Neural progenitor cell (in vitro differentiated cells): ENCODE results near the gene DCHS1. TPM values are rescaled to one million over a fixed set of nuclear protein-coding genes. Genes with fewer than 3 reads are reported as not detected.

ENCODE experiments used
- DNase-seq: peaks from one replicate; pipeline ENCODE4 v3.0.0-alpha.2; 2016; ENCODE audit warnings: low spot score
- H2AFZ ChIP-seq: fragments of 200-600 bp; sonication (generic); replicated peaks from 2 replicates; pipeline ENCODE4 v1.6.1; 2016; ENCODE audit warnings: antibody characterized with exemption
- H3F3A ChIP-seq: fragments of 200-600 bp; sonication (generic); 2 replicates; pipeline ENCODE4 v1.6.1; 2016; ENCODE audit warnings: antibody characterized with exemption, low read depth
- H3K27ac ChIP-seq: fragments of 200-600 bp; sonication (generic); 2 replicates; pipeline ENCODE4 v1.5.1; 2016; ENCODE audit warnings: mild to moderate bottlenecking
- H3K27me3 ChIP-seq: fragments of 200-600 bp; sonication (generic); 2 replicates; pipeline ENCODE4 v1.6.1; 2016; ENCODE audit warnings: mild to moderate bottlenecking, moderate library complexity
- H3K36me3 ChIP-seq: fragments of 200-600 bp; sonication (generic); 2 replicates; pipeline ENCODE4 v1.5.1; 2016
- H3K4me1 ChIP-seq: fragments of 200-600 bp; sonication (generic); 2 replicates; pipeline ENCODE4 v1.6.1; 2016; ENCODE audit warnings: mixed run types
- H3K4me2 ChIP-seq: fragments of 200-600 bp; sonication (generic); 2 replicates; pipeline ENCODE4 v1.6.1; 2016
- H3K4me3 ChIP-seq: fragments of 200-600 bp; sonication (generic); 2 replicates; pipeline ENCODE4 v1.5.1; 2016
- H3K79me2 ChIP-seq: fragments of 200-600 bp; sonication (generic); 2 replicates; pipeline ENCODE4 v1.6.1; 2016; ENCODE audit warnings: low read depth
- H3K9ac ChIP-seq: fragments of 200-600 bp; sonication (generic); 2 replicates; pipeline ENCODE4 v1.6.1; 2016
- H3K9me3 ChIP-seq: fragments of 200-600 bp; sonication (generic); 2 replicates; pipeline ENCODE4 v1.5.1; 2016; ENCODE audit warnings: low read depth
- H4K20me1 ChIP-seq: fragments of 200-600 bp; sonication (generic); 2 replicates; pipeline ENCODE4 v1.6.1; 2016; ENCODE audit warnings: low read depth
- H3K27ac Mint-ChIP-seq: 3 replicates; pipeline ENCODE4 v1.8.0; 2021; ENCODE audit warnings: mixed read lengths
- H3K27me3 Mint-ChIP-seq: 2 replicates; pipeline ENCODE4 v1.8.0; 2022; ENCODE audit warnings: low read depth, mild to moderate bottlenecking, inconsistent platforms, moderate library complexity, mixed read lengths; ENCODE audit not compliant: insufficient read depth
- H3K36me3 Mint-ChIP-seq: 3 replicates; pipeline ENCODE4 v1.8.0; 2021; ENCODE audit warnings: mixed read lengths
- H3K4me1 Mint-ChIP-seq: 3 replicates; pipeline ENCODE4 v1.8.0; 2021; ENCODE audit warnings: mixed read lengths
- H3K4me3 Mint-ChIP-seq: 3 replicates; pipeline ENCODE4 v1.8.0; 2021; ENCODE audit warnings: mild to moderate bottlenecking, moderate library complexity, mixed read lengths
- H3K9me3 Mint-ChIP-seq: 3 replicates; pipeline ENCODE4 v1.8.0; 2020; ENCODE audit warnings: mixed read lengths
- CTCF ChIP-seq: fragments of 200-600 bp; sonication (generic); IDR thresholded peaks from 2 replicates; pipeline ENCODE4 v1.5.1; 2017; ENCODE audit warnings: antibody characterized with exemption, mild to moderate bottlenecking
- EZH2 ChIP-seq: fragments of 200-600 bp; sonication (generic); IDR thresholded peaks from 2 replicates; pipeline ENCODE4 v1.6.1; 2017; ENCODE audit warnings: antibody characterized with exemption, mild to moderate bottlenecking, moderate library complexity
- EZH2phosphoT487 ChIP-seq: fragments of 200-600 bp; sonication (generic); IDR thresholded peaks from 2 replicates; pipeline ENCODE4 v1.6.1; 2017; ENCODE audit warnings: antibody characterized with exemption
- total RNA-seq: library from RNA; depleted of rRNA; stranded (reverse); fragments of >200 nt; gene quantifications from 2 replicates; pipeline ENCODE4 v1.2.3, GENCODE V29; 2015; ENCODE audit warnings: low replicate concordance

DCHS1 gene
- total RNA-seq, 1 donor from 2014 or later: 4.5 TPM

GRCh38 chr11:6628526-6628925 lies 27.1 kb downstream of the DCHS1 start:
- H3K9me3 ChIP-seq: no peaks in the 10 kb centered on the region

GRCh38 chr11:6627762-6628241 lies 27.8 kb downstream of the DCHS1 start:
- H3K4me3 ChIP-seq: no peak overlapping the region
- TF ChIP-seq EZH2: no peak
- no peak for TF ChIP-seq CTCF
- TF ChIP-seq EZH2phosphoT487: no peak
- H3K79me2 ChIP-seq: no peaks in the 10 kb centered on the region
- peaks cover 4% of the 10 kb centered on the region for H4K20me1 ChIP-seq
- H3K9me3 ChIP-seq: no peaks in the 10 kb centered on the region
- peaks cover 3% of the 10 kb centered on the region for H3K4me1 ChIP-seq
- H2AFZ ChIP-seq: no peak overlapping the region
- H3K36me3 Mint-ChIP-seq: peaks cover 39% of the 10 kb centered on the region
- H3K9ac ChIP-seq: no peak overlapping the region
- peaks cover 40% of the 10 kb centered on the region for H3K27me3 ChIP-seq
- DNase-seq: no peak
- no peak overlapping the region for H3K4me3 Mint-ChIP-seq
- no peak overlapping the region for H3K4me2 ChIP-seq
- H3K9me3 Mint-ChIP-seq: no peaks in the 10 kb centered on the region
- H3F3A ChIP-seq: peaks cover 9% of the 10 kb centered on the region
- H3K27ac Mint-ChIP-seq: no peak overlapping the region
- peaks cover 6% of the 10 kb centered on the region for H3K27me3 Mint-ChIP-seq
- H3K27ac ChIP-seq: no peak overlapping the region
- H3K36me3 ChIP-seq: no peaks in the 10 kb centered on the region
- H3K4me1 Mint-ChIP-seq: no peaks in the 10 kb centered on the region

More at GRCh38 chr11:6628526-6628925, 27.1 kb downstream of the DCHS1 start:
- Histone ChIP-seq H4K20me1 (peaks cover 4% of the 10 kb centered on the region), H3K4me3 (no peak overlapping the region), H2AFZ (no peak overlapping the region), H3K36me3 (no peaks in the 10 kb centered on the region), H3F3A (peaks cover 9% of the 10 kb centered on the region), H3K4me1 (peaks cover 3% of the 10 kb centered on the region), H3K9ac (no peak overlapping the region), H3K79me2 (no peaks in the 10 kb centered on the region), H3K4me2 (no peak overlapping the region), H3K27me3 (peaks cover 40% of the 10 kb centered on the region), H3K27ac (no peak overlapping the region)
- peaks cover 41% of the 10 kb centered on the region for H3K36me3 Mint-ChIP-seq
- no peak for TF ChIP-seq EZH2phosphoT487
- TF ChIP-seq CTCF: no peak
- TF ChIP-seq EZH2: no peak
- DNase-seq: no peak
- H3K9me3 Mint-ChIP-seq: no peaks in the 10 kb centered on the region
- no peaks in the 10 kb centered on the region for H3K4me1 Mint-ChIP-seq
- no peak overlapping the region for H3K27ac Mint-ChIP-seq
- H3K27me3 Mint-ChIP-seq: peaks cover 7% of the 10 kb centered on the region
- no peak overlapping the region for H3K4me3 Mint-ChIP-seq

- H3K4me1 ChIP-seq: peaks cover 3% of the 10 kb centered on the region
- H3K4me3 Mint-ChIP-seq: no peak overlapping the region
- DNase-seq: no peak
- no peak overlapping the region for H2AFZ ChIP-seq
- H3K79me2 ChIP-seq: no peaks in the 10 kb centered on the region
- no peak overlapping the region for H3K4me3 ChIP-seq
- TF ChIP-seq CTCF (no peak), EZH2 (no peak), EZH2phosphoT487 (no peak)
- H3K27ac Mint-ChIP-seq: no peak overlapping the region
- H3K4me1 Mint-ChIP-seq: no peaks in the 10 kb centered on the region
- peaks cover 9% of the 10 kb centered on the region for H3F3A ChIP-seq
- H4K20me1 ChIP-seq: peaks cover 4% of the 10 kb centered on the region
- H3K27ac ChIP-seq: no peak overlapping the region
- no peak overlapping the region for H3K9ac ChIP-seq
- H3K9me3 Mint-ChIP-seq: no peaks in the 10 kb centered on the region
- no peaks in the 10 kb centered on the region for H3K36me3 ChIP-seq
- peaks cover 4% of the 10 kb centered on the region for H3K27me3 Mint-ChIP-seq
- H3K36me3 Mint-ChIP-seq: peaks cover 37% of the 10 kb centered on the region
- no peaks in the 10 kb centered on the region for H3K9me3 ChIP-seq
- peaks cover 37% of the 10 kb centered on the region for H3K27me3 ChIP-seq
- H3K4me2 ChIP-seq: no peak overlapping the region
Measured at GRCh38 chr11:6626971-6627761, 28.4 kb downstream of the DCHS1 start.
